Right lobe of liver (tissue), 6 donors: ENCODE data around the gene PDE7B. TPM values are rescaled to one million over a fixed set of nuclear protein-coding genes. Genes with fewer than 3 reads are reported as not detected.

ENCODE experiments used
- ATAC-seq, 4 donors: fragments of 200-7000 bp; cut with Tn5 transposase; one replicate each; pipeline ENCODE4 v1.9.1; 2020; ENCODE audit warnings: mild to moderate bottlenecking in 4 of 4, moderate library complexity in 4 of 4
- DNase-seq, 3 donors: peaks; one replicate each; pipeline ENCODE4 v3.0.0-alpha.2; 2020
- H3K27ac ChIP-seq, 3 donors: fragments of 200-600 bp; one replicate each; pipeline ENCODE4 v1.8.0; 2022
- H3K27me3 ChIP-seq, 2 donors: fragments of 200-600 bp; one replicate each; pipeline ENCODE4 v1.8.0; 2022
- H3K36me3 ChIP-seq, 4 donors: fragments of 200-600 bp; sonication (generic) in 1 of 4; one replicate each; pipeline versions ENCODE4 v1.5.1 to v1.8.0; 2017 to 2022; ENCODE audit warnings: control low read depth in 1 of 4
- H3K4me1 ChIP-seq, 4 donors: fragments of 200-600 bp; sonication (generic) in 1 of 4; one replicate each; pipeline versions ENCODE4 v1.5.1 to v1.8.0; 2017 to 2022; ENCODE audit warnings: control low read depth in 1 of 4
- H3K4me3 ChIP-seq, 3 donors: fragments of 200-600 bp; one replicate each; pipeline ENCODE4 v1.8.0; 2022
- H3K9me3 ChIP-seq, 4 donors: fragments of 200-600 bp; sonication (generic) in 1 of 4; one replicate each; pipeline versions ENCODE4 v1.5.1 to v1.8.0; 2017 to 2022; ENCODE audit warnings: control low read depth in 1 of 4
- POLR2A ChIP-seq: fragments of 450-650 bp; IDR thresholded peaks from one replicate; pipeline ENCODE4 v1.6.1; 2017; ENCODE audit warnings: antibody characterized with exemption, mild to moderate bottlenecking
- WGBS: methylation state at CpG from one replicate; pipeline ENCODE4 v1.1.6; 2018; ENCODE audit warnings: low coverage, low lambda C conversion rate; ENCODE audit not compliant: insufficient coverage; ENCODE audit errors: missing lambda C conversion rate; 5-methylcytosine and 5-hydroxymethylcytosine counted together
- intact Hi-C, 2 donors: fragments of 100-400 bp; cut with DNase I; formaldehyde crosslinking; loops; one replicate each; pipeline versions ENCODE4 v1.11.2 to v1.14.1; 2022
- total RNA-seq, 6 experiments: library from RNA; depleted of rRNA in 2 of 6; stranded (reverse); fragments of >200 nt in 2 of 6; fragmentation: NEBNext Ultra II Directional in 3 of 6; extraction: Animal tissue kit (Norgen Biotek cat#: 25700) in 3 of 6; gene quantifications; one replicate each; pipeline versions ENCODE4 v1.1.0 to v1.2.4, GENCODE V29; 2016 to 2023
- TF ChIP-seq, protein P1 (sequence below), 4 donors: fragments of 200-600 bp in 3 of 4; fragments of 450-650 bp in 1 of 4; IDR thresholded peaks; one replicate each; pipeline versions ENCODE4 v1.5.1 to v1.8.0; 2016 to 2022; ENCODE audit warnings: antibody characterized with exemption in 4 of 4, mild to moderate bottlenecking in 2 of 4
- donor health status: DM: no; HTN: yes; CAD: no.
- donor health status: DM: no; HTN: no; CAD: no.
- donor health status: DM: no; HTN: no; CAD: no.
- donor health status: DM: no; HTN: yes; CAD: no.
- donor health status: DM: no; HTN: yes; CAD: no.

Gene PDE7B
- total RNA-seq, 6 experiments from 2014 or later, result 1.1 to 5.1 (median 1.9) TPM

DNA sequence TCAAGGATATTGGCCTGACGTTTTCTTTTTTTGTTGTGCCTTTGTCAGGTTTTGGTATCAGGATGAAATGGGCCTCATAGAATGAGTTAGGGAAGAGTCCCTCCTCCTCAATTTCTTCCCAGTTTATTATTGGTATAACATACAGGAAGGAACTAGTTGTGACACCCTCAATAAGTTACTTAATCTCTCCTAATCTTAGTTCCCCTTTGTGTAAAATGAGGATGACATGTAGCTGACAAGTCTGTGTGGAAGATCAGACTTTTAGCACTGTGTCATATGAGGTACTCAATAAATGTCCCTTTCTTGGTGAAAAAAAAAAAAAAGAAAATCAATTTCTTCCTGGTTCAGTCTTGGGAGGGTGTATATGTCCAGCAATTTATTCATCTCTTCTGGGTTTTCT, 155.8 kb downstream of the PDE7B start:
- Histone ChIP-seq H3K4me3 (no peak overlapping the region), H3K36me3 (no peaks in the 10 kb centered on the region), H3K27me3 (no peaks in the 10 kb centered on the region), H3K4me1 (no peaks in the 10 kb centered on the region), H3K9me3 (no peaks in the 10 kb centered on the region), H3K27ac (no peak overlapping the region)
- no peak for TF ChIP-seq POLR2A
- TF ChIP-seq, protein P1, sequence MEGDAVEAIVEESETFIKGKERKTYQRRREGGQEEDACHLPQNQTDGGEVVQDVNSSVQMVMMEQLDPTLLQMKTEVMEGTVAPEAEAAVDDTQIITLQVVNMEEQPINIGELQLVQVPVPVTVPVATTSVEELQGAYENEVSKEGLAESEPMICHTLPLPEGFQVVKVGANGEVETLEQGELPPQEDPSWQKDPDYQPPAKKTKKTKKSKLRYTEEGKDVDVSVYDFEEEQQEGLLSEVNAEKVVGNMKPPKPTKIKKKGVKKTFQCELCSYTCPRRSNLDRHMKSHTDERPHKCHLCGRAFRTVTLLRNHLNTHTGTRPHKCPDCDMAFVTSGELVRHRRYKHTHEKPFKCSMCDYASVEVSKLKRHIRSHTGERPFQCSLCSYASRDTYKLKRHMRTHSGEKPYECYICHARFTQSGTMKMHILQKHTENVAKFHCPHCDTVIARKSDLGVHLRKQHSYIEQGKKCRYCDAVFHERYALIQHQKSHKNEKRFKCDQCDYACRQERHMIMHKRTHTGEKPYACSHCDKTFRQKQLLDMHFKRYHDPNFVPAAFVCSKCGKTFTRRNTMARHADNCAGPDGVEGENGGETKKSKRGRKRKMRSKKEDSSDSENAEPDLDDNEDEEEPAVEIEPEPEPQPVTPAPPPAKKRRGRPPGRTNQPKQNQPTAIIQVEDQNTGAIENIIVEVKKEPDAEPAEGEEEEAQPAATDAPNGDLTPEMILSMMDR (IDR thresholded peaks at IDR 0.05), result no peak
- intact Hi-C loops, result no loop called here
- no peak for DNase-seq
- ATAC-seq, result peak in 2 of 4 donors; percentile 28 to 30
- 64% methylated on average over 1 of the region's 1 CpG for WGBS

DNA sequence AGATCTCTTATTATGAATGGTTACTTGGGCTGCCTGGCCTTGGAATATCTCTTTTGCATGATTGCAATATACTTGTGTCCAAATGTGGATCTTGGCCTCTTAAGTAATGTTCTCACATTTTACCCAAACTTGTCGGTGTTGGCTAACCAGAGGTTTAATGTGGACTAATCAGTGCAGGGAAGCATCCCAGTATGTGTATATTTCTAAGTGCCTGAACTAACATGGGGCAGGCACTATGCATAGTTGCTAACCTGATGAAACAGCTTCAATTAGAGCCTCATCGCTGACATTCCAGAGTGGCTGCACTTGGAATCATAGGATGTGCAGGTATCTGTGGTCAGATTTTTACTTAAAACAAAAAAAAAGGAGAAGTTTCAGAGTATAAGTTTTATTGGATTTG, 160.0 kb downstream of the PDE7B start:
- WGBS, result 80% methylated on average over 2 of the region's 2 CpGs
- Histone ChIP-seq H3K4me3 (no peak overlapping the region), H3K9me3 (no peaks in the 10 kb centered on the region), H3K36me3 (no peaks in the 10 kb centered on the region), H3K27me3 (no peaks in the 10 kb centered on the region), H3K27ac (no peak overlapping the region), H3K4me1 (no peaks in the 10 kb centered on the region)
- intact Hi-C loops, result no loop called here
- ATAC-seq (no peak), DNase-seq (no peak)
- TF ChIP-seq POLR2A, result no peak

DNA sequence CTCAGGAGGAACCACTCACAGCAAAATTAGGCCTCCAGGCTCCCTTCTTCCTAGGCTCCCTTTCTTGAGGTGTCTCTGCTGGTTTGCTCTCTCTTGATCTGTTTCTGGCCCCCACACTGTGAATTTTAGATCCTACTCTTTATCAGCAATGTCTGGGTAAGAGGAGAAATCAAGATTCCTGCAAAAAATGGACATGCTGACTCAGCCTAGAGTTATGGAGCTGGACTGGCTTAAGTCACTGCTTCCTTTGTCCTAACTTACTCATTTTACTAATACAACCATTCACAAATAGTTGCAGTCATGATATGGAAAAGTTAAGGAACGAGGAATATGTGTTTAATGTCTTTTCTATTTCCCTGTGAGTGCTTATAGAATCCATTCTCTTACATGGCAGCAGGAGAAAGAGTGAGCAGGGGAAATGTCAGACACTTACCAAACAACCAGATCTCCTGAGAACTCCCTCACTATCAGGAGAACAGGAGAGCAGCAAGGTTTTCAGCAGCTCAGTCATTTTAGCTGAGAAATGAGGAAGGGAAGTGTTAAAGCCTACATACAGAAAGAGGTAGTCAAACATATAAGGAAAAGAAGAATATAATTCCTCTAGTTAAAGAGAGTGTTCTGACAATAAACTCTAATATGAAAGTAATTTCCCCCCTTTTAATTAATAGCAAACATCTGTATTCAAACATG, 160.8 kb downstream of the PDE7B start:
- Histone ChIP-seq H3K27me3 (no peaks in the 10 kb centered on the region), H3K4me1 (no peaks in the 10 kb centered on the region), H3K27ac (no peak overlapping the region), H3K4me3 (no peak overlapping the region), H3K9me3 (no peaks in the 10 kb centered on the region), H3K36me3 (no peaks in the 10 kb centered on the region)
- intact Hi-C loops, result no loop called here
- TF ChIP-seq POLR2A, result no peak
- TF ChIP-seq, protein P1 (IDR thresholded peaks at IDR 0.05), result no peak
- 63% methylated on average over 1 of the region's 1 CpG for WGBS
- DNase-seq, result no peak
- no peak for ATAC-seq

DNA sequence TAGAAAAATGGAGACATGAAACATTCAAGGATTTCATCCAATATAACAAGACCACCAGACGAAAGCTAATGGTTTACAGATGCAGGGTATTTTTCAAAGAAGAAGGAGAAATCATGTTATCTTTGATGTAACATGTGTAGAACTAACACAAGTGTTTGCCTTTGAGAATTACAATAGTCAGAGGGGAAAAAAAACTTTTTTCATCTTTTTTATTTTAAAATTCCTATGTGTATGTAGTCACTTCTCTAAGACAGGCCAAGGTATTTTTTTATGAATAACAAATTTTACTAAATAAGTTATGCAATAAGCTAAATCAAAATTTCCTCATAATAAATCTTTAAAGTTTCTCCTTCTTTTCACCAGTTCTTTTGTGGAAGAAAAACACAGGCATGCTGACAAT, 161.4 kb downstream of the PDE7B start:
- TF ChIP-seq, protein P1 (IDR thresholded peaks at IDR 0.05), result no peak
- no peak for TF ChIP-seq POLR2A
- Histone ChIP-seq H3K27ac (no peak overlapping the region), H3K36me3 (no peaks in the 10 kb centered on the region), H3K27me3 (no peaks in the 10 kb centered on the region), H3K9me3 (no peaks in the 10 kb centered on the region), H3K4me1 (no peaks in the 10 kb centered on the region), H3K4me3 (no peak overlapping the region)
- DNase-seq (no peak), ATAC-seq (no peak)
- WGBS, result 47% methylated on average over 1 of the region's 1 CpG
- intact Hi-C loops, result no loop called here

DNA sequence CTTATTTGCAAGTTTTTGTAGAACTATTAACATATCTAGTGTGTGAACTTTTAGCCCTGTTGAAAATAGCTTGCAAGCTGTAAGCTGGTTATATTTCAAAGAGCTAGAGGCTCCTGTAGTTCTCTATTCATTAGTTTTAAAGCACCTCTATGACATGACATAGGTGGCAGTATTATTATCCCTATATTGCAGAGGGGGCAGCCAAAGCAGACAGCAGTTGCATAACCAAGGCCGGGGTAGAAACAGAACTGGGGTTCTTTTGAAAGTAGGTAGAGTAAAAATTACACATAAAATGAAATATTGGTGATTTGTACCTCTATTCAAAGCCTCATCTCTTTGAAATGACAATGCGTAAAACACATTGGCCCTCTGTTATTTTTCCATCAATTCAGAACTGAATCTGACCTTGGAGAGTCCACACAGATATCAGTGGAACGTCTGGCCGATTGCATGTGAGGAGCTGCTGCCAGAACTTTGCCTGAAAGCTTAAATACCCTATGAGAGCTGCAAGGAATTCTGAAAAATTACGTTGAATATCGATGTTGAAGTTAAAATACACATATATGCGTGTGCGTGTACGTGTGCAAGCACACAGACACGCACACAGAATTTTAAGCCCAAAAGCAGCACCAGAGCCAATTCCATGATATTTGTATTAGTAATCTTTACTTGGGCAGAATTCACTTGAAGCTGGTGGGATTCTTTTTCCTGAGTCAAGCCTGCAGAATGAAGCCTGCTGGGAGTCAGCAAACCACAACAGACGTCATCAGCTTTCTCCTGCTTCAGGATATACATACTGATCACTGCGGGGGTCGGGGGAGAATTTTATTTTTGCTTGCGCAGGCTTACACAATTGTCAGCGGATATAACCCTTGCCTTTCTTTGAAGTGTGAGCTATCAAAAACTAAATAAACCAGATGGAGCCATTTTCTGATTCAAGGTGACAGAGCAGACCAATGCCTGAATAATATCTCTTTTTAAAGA, 163.2 kb downstream of the PDE7B start:
- DNase-seq (no peak), ATAC-seq (no peak)
- Histone ChIP-seq H3K4me1 (no peaks in the 10 kb centered on the region), H3K9me3 (no peaks in the 10 kb centered on the region), H3K4me3 (no peak overlapping the region), H3K36me3 (no peaks in the 10 kb centered on the region), H3K27me3 (no peaks in the 10 kb centered on the region), H3K27ac (no peak overlapping the region)
- intact Hi-C loops, result no loop called here
- 50% methylated on average over 15 of the region's 15 CpGs for WGBS
- TF ChIP-seq, protein P1 (IDR thresholded peaks at IDR 0.05), result no peak
- TF ChIP-seq POLR2A, result no peak
